ENCODE measurements around the gene ABLIM2.

ABLIM2 gene

DNA sequence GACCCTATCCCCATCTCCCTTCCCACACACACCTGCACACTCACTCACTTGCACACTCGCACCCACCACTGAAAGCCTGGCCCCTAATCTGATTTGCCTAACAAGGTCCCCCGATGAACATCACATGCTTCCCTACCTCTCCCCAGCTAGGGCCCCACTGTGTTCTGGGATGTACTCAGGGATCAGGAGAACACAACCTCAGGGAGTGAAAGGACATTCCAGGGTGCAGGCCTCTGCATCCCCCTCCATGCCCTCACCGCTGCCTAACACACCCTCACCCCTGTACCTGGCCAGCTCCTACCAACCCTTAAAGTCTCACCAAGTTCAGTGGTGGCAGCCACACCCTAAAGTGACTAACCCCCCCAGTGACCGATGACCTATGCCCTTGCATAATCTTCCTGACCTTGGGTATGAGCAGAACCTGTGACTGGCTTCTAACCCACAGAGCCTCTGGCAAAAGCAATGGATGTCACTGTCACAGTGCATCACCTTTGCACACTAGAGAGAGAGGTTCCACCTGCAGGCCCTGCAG lies 216.6 kb downstream of the ABLIM2 start:
- Histone ChIP-seq H3K27me3 (ENCODE audit: control insufficient read depth, insufficient read depth, low read length) (no peaks in the 10 kb centered on the region), H3K4me1 (ENCODE audit: control insufficient read depth, insufficient read depth, low read length) (peaks cover 4% of the 10 kb centered on the region), H3K36me3 (ENCODE audit: control insufficient read depth, insufficient read depth, low read length) (no peaks in the 10 kb centered on the region), H3K9ac (ENCODE audit: low read length) (no peak overlapping the region), H3K4me3 (ENCODE audit: low read length) (no peak overlapping the region), H3K27ac (ENCODE audit: low read depth, low read length) (no peak overlapping the region)

DNA sequence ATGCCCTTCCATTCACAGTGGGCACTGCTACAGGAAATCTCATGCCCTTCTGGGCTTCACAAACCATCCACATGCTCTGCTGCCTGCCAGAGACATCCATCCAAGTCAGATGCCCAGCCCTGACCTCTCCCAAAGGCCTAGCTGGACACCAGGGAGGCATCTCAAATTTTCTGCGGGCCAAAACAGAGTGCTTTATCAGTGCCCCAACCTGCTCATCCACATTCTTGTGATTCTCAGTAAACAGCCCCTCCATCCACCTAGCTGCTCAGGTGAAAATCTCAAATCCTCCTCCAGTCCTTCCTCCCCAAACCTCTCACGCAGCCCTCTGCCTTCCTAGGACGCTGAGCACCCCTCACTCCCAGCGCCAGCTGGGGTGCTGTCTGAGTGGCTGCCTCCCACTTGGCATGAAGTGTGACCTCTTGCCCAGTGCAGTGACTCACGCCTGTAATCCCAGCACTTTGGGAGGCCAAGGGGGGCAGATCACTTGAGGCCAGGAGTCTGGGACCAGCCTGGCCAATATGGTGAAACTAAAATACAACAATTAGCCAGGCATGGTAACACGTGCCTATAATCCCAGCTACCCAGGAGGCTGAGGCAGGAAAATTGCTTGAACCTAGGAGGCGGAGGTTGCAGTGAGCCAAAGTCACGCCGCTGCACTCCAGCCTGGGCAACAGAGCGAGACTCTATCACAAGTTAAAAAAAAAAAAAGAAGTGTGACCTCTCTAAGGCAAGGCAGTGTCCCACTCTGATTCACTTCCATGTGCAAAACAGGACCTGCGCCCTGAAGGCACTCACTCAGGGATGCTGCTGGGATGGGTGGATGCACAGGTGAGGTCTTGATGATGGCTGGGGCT lies 217.3 kb downstream of the ABLIM2 start:
- Histone ChIP-seq H3K27me3 (ENCODE audit: control insufficient read depth, insufficient read depth, low read length) (no peaks in the 10 kb centered on the region), H3K4me1 (ENCODE audit: control insufficient read depth, insufficient read depth, low read length) (peaks cover 4% of the 10 kb centered on the region), H3K36me3 (ENCODE audit: control insufficient read depth, insufficient read depth, low read length) (no peaks in the 10 kb centered on the region), H3K4me3 (ENCODE audit: low read length) (no peak overlapping the region), H3K27ac (ENCODE audit: low read depth, low read length) (no peak overlapping the region), H3K9ac (ENCODE audit: low read length) (no peak overlapping the region)

DNA sequence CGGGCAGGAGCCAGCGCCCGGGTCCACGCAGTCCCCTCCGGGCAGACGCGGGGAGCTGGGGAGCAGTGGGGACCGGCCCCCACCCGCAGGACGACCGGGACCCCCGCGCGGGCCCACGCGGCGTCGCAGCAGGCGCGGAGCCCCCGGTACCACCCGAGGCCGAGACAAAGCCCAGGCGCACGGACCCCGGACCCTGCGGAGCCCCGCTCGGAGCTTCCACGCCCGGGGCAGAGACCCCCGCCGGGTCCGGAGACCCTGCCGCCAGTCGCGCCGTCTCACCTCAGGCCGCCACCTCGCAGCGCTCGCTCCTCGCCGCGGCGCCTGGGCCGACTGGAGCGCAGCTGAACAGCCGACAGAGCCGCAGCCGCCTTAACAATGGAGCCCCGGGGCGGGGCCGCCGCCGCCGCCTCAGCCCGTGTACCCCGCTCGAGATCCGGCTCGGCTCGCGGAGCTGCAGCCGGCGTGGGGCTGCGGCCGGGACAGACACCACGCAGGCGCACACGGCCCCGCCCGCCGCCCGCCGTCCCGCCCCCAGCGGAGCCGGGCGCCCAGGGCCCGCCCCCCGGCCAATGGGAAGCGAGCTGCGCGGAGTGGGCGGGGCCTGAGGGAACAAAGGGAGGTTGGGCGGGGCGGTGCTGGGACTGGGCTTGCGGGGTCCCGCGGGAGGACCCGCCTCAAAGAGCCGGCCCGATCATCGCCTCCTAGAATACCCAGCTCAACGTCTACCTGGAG lies 219.1 kb downstream of the ABLIM2 start, which contains the start of gene AFAP1:
Gene AFAP1, minus strand, starts transcription at position 485 of the 732 bp plus-strand sequence. CDS start 67,783 bp downstream, outside the sequence.
- no peaks in the 10 kb centered on the region for H3K36me3 ChIP-seq (ENCODE audit: control insufficient read depth, insufficient read depth, low read length)
- H3K27me3 ChIP-seq (ENCODE audit: control insufficient read depth, insufficient read depth, low read length) = no peaks in the 10 kb centered on the region
- H3K4me3 ChIP-seq (ENCODE audit: low read length) = peak within 1 kb of the TSS; percentile 88
- H3K9ac ChIP-seq (ENCODE audit: low read length) = peak within 1 kb of the TSS; percentile 70
- peak within 1 kb of the TSS; percentile 94 for H3K27ac ChIP-seq (ENCODE audit: low read depth, low read length)
- H3K4me1 ChIP-seq (ENCODE audit: control insufficient read depth, insufficient read depth, low read length) = peaks cover 5% of the 10 kb centered on the region

DNA sequence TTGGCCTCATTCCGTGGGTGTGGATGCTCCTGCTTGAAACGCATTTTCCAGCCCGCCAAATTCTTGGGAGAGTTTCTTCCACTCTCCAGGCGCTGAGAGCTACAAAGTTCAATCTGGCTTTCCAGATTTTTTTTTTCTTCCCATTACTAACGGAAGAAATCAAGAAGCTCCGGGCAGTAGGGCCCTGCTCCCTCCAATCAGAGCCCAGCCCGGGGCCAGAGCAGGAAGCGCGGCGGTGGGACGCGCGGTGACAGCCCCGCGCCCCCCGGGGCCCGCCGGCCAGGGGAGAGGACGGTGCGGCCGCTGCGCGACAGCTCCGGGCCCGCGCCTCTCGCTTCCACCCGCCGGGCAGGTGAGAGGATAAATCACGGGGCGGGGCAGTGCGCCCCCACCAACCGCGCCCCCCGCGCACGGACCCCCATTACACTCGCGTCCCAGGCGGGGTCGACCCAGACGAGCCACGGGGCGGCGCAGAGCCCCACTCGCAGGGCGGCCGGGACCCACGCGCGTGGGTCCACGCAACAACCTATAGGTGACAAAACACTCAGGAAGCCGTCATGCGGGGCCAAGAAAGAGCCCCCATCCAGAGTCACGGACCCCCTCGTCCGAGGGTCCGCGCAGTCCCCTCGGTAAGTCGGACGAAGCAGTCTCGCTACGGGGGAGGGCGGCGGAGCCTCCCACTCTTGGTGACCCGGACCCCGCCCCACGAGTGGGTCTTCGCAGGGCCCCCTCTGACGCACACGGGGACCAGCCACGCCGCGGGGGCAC lies 219.8 kb downstream of the ABLIM2 start:
- peaks cover 6% of the 10 kb centered on the region for H3K4me1 ChIP-seq (ENCODE audit: control insufficient read depth, insufficient read depth, low read length)

DNA sequence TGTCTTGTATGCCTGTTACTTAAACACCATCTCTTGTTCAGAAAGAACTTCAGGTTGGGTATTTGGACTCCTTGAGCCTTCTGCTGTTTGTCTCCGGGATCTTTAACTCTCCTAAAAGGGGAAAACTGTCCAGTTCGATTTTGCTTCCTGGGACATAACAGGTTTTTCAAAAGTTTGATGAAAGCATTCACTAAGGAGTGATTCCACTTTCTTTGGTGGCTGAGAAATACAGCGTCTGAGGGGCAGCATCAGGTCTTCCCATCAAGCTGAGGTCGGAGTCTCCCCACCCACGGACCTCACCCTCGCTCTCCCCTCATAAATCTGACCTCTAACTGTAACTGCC lies 220.4 kb downstream of the ABLIM2 start:
- peak overlapping the region; percentile 88 for H3K4me3 ChIP-seq (ENCODE audit: low read length)
- H3K36me3 ChIP-seq (ENCODE audit: control insufficient read depth, insufficient read depth, low read length) = no peaks in the 10 kb centered on the region
- peak overlapping the region; percentile 94 for H3K27ac ChIP-seq (ENCODE audit: low read depth, low read length)
- H3K4me1 ChIP-seq (ENCODE audit: control insufficient read depth, insufficient read depth, low read length) = peaks cover 6% of the 10 kb centered on the region
- peak overlapping the region; percentile 70 for H3K9ac ChIP-seq (ENCODE audit: low read length)
- no peaks in the 10 kb centered on the region for H3K27me3 ChIP-seq (ENCODE audit: control insufficient read depth, insufficient read depth, low read length)

More for the DNA sequence above, 219.8 kb downstream of the ABLIM2 start:
- no peaks in the 10 kb centered on the region for H3K36me3 ChIP-seq (ENCODE audit: control insufficient read depth, insufficient read depth, low read length)
- H3K27ac ChIP-seq (ENCODE audit: low read depth, low read length) = peak overlapping the region; percentile 94
- no peaks in the 10 kb centered on the region for H3K27me3 ChIP-seq (ENCODE audit: control insufficient read depth, insufficient read depth, low read length)
- peak overlapping the region; percentile 70 for H3K9ac ChIP-seq (ENCODE audit: low read length)
- peak overlapping the region; percentile 88 for H3K4me3 ChIP-seq (ENCODE audit: low read length)

DNA sequence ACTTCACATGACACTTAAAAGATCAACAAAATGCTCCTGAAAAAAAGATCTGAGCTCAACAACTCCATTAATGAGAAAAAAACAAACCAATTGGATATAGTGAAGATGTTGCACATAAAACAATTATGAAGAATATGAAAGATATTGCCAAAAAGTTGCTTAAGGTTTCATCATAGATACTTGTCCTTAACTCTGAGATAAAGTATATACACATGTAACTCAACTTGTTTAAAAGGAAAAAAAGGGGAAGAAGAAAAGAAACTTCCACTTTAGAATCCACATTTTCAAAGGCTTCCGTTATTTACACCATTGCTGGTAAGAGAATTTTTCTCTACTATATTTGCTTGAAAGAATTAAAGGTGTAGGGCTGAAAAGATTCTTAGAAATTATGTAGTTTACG lies 221.6 kb downstream of the ABLIM2 start:
- Histone ChIP-seq H3K9ac (ENCODE audit: low read length) (no peak overlapping the region), H3K4me3 (ENCODE audit: low read length) (no peak overlapping the region), H3K27ac (ENCODE audit: low read depth, low read length) (no peak overlapping the region), H3K27me3 (ENCODE audit: control insufficient read depth, insufficient read depth, low read length) (no peaks in the 10 kb centered on the region), H3K36me3 (ENCODE audit: control insufficient read depth, insufficient read depth, low read length) (no peaks in the 10 kb centered on the region), H3K4me1 (ENCODE audit: control insufficient read depth, insufficient read depth, low read length) (peaks cover 6% of the 10 kb centered on the region)

DNA sequence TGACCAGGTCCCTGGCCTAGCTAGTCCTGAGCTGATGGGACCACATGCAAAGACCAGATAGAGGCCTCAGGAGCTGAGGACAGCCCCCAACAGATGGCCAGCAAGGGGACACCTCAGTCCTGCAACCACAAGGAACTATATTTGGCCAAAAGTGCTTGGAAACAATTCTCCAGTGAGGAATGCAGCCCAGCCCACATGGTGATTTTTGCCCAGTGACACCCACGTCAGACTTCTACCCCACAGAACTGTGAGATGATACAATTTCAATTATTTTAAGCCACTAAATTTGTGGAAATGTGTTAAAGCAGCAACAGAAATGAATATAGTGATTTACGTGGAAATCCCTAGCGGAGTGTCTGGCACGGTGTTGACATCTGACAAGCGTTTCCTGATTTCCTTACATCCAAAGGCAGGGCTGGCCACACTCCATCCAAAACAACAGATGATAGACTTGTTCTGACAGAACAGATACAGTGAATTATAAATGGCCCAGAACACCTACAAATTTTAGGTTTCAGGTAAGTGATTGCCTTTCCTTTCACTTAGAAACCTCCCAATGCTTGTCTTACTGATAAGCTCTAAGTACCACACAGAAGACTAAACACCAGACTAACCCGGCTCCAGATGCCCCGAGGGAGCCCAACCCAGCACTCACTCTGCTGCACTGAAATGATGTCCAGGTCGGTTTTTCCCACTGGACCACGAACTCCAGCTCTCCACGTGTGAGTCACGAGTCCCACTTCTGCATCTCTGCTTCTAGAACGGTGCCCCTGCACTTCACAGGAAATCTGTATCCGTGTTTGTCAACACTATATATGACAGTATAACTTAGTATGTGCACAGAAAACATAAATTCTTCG lies 224.7 kb downstream of the ABLIM2 start:
- Histone ChIP-seq H3K4me3 (ENCODE audit: low read length) (no peak overlapping the region), H3K36me3 (ENCODE audit: control insufficient read depth, insufficient read depth, low read length) (no peaks in the 10 kb centered on the region), H3K27ac (ENCODE audit: low read depth, low read length) (no peak overlapping the region), H3K4me1 (ENCODE audit: control insufficient read depth, insufficient read depth, low read length) (peaks cover 15% of the 10 kb centered on the region), H3K9ac (ENCODE audit: low read length) (no peak overlapping the region), H3K27me3 (ENCODE audit: control insufficient read depth, insufficient read depth, low read length) (no peaks in the 10 kb centered on the region)

DNA sequence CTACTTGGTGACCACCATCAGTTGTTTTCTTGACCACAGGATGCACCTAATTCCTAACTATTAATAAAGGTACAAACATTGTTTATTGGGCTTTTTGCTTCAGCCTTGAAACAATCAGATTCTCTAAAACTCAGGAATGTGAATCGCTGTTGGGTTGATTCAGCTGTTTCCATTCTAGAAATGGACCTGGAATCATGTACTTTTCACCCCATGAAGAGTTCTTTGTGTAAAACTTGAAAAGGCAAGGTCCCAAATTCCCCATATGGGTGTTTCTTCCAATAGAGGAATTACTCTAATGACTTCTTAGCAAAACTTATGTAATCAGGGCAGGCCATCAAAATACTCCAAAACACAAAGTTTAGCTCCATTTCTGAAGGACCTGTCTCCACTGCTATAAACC lies 226.3 kb downstream of the ABLIM2 start:
- H3K9ac ChIP-seq (ENCODE audit: low read length) = no peak overlapping the region
- H3K27ac ChIP-seq (ENCODE audit: low read depth, low read length) = no peak overlapping the region
- H3K27me3 ChIP-seq (ENCODE audit: control insufficient read depth, insufficient read depth, low read length) = no peaks in the 10 kb centered on the region
- H3K4me1 ChIP-seq (ENCODE audit: control insufficient read depth, insufficient read depth, low read length) = peaks cover 17% of the 10 kb centered on the region
- H3K4me3 ChIP-seq (ENCODE audit: low read length) = no peak overlapping the region
- H3K36me3 ChIP-seq (ENCODE audit: control insufficient read depth, insufficient read depth, low read length) = no peaks in the 10 kb centered on the region

DNA sequence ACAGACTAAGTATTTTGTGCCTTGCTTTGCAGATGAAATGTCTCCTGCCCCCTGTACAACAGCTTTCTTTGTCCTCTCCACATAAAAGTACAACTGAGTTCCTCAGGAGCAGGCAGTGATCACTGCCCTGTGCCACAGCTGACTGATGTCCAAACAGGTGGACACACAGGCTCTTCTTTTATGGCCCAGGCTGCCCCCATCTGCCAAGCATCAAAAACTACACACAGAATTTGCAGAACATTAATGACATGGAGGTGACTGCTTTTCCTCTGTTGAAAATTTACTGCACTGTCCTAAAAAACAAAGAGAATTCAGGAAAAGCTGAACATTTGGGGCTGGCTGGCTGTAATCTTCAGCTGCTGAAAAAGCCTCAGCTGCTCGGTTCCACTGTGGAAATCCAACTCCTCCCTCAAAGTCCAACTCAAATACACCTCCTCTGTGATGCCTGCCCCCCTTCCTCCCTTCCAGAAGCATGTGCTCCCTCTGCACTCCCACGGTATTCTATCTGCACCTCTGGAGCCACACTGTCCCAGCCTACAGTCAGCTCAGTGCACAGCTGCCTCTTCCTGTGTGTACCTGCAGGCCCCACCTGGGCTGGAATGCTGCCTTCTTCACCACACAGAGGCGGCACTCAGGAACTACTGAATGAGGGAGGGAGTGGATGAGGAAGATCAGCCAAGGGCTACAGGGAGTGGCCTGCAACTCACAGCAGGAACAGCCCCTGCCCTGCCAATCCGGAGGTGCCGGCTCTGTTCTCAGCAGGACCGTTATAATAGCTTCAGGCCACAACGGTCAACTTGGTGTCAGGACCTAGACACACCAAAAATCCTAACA lies 229.3 kb downstream of the ABLIM2 start:
- Histone ChIP-seq H3K27me3 (ENCODE audit: control insufficient read depth, insufficient read depth, low read length) (no peaks in the 10 kb centered on the region), H3K36me3 (ENCODE audit: control insufficient read depth, insufficient read depth, low read length) (no peaks in the 10 kb centered on the region), H3K4me3 (ENCODE audit: low read length) (no peak overlapping the region), H3K9ac (ENCODE audit: low read length) (no peak overlapping the region), H3K4me1 (ENCODE audit: control insufficient read depth, insufficient read depth, low read length) (peaks cover 11% of the 10 kb centered on the region), H3K27ac (ENCODE audit: low read depth, low read length) (no peak overlapping the region)

DNA sequence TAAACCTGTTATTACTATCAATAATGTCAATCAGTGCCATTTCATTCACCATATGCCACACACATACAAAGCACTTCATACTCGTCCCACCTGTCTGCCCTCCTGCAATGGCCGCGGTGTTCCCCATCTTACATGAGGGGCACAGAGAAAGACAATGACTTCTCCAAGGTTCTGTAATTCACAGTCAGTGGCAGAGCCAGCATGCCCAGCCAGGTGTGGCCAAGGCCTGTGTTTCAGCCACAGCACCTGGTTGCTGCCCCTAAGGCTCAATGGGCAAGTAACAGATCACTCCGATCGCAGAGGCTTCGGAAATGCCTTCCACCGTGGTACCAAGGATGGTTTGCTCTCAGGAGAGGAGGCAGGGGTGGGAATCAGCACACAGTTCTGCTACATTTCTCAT lies 229.9 kb downstream of the ABLIM2 start:
- H3K27ac ChIP-seq (ENCODE audit: low read depth, low read length) = no peak overlapping the region
- no peak overlapping the region for H3K9ac ChIP-seq (ENCODE audit: low read length)
- peaks cover 11% of the 10 kb centered on the region for H3K4me1 ChIP-seq (ENCODE audit: control insufficient read depth, insufficient read depth, low read length)
- H3K4me3 ChIP-seq (ENCODE audit: low read length) = no peak overlapping the region
- H3K27me3 ChIP-seq (ENCODE audit: control insufficient read depth, insufficient read depth, low read length) = no peaks in the 10 kb centered on the region
- H3K36me3 ChIP-seq (ENCODE audit: control insufficient read depth, insufficient read depth, low read length) = no peaks in the 10 kb centered on the region

DNA sequence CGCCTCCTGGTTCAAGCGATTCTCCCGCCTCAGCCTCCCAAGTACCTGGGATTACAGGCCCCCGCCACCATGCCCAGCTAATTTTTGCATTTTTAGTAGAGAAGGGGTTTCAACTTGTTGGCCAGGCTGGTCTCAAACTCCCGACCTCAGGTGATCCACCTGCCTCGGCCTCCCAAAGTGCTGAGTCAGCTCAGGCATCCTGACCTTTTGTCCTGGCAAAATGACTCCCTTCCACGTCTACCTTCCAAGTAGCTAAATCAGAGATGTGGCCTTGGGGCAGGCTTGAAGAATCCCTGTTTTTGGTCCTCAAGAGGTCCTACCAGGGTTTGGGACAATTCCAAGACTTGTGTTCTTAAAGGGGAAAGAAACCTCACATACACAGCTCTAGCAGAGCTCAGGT lies 231.8 kb downstream of the ABLIM2 start:
- no peaks in the 10 kb centered on the region for H3K27me3 ChIP-seq (ENCODE audit: control insufficient read depth, insufficient read depth, low read length)
- peaks cover 11% of the 10 kb centered on the region for H3K4me1 ChIP-seq (ENCODE audit: control insufficient read depth, insufficient read depth, low read length)
- no peak overlapping the region for H3K4me3 ChIP-seq (ENCODE audit: low read length)
- no peaks in the 10 kb centered on the region for H3K36me3 ChIP-seq (ENCODE audit: control insufficient read depth, insufficient read depth, low read length)
- H3K9ac ChIP-seq (ENCODE audit: low read length) = no peak overlapping the region
- H3K27ac ChIP-seq (ENCODE audit: low read depth, low read length) = no peak overlapping the region

Data from rectal smooth muscle tissue (tissue), 1 donor.